Measurements from ENCODE around the gene LRATD1.

Gene LRATD1

DNA sequence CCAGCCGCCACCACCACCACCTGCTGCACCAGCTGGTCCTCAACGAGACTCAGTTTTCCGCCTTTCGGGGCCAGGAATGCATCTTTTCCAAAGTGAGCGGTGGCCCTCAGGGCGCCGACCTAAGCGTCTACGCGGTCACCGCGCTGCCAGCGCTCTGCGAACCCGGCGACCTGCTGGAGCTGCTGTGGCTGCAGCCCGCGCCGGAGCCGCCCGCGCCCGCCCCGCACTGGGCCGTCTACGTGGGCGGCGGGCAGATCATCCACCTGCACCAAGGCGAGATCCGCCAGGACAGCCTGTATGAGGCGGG, 1.6 kb downstream of the LRATD1 start:
- DNase-seq: no peak

GRCh38 chr2:14634489-14635390, 2.2 kb downstream of the LRATD1 start:
- DNase-seq: peak; percentile 67

GRCh38 chr2:14635391-14635871, 2.9 kb downstream of the LRATD1 start:
- DNase-seq: peak; percentile 84

DNA sequence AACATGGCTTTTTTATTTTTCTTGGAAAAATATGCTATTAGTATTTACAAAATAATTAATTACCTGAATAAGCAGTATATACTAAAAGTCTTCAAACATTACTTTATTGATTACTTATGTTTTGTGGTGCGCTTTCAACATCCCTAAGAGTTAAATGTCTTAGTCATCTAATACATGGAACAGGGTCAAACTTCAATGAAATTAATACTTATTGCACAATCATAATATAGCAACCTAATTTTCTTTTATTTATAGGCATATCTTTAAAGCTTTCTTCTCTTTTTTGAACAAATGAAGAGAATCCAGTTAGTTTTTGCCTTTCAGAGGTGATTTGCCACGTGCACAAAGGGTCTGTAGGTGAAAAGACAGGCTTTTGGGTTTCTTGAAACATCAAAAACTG, 6.0 kb downstream of the LRATD1 start:
- DNase-seq: no peak

GRCh38 chr2:14641116-14641515, 8.6 kb downstream of the LRATD1 start:
- DNase-seq: no peak

DNA sequence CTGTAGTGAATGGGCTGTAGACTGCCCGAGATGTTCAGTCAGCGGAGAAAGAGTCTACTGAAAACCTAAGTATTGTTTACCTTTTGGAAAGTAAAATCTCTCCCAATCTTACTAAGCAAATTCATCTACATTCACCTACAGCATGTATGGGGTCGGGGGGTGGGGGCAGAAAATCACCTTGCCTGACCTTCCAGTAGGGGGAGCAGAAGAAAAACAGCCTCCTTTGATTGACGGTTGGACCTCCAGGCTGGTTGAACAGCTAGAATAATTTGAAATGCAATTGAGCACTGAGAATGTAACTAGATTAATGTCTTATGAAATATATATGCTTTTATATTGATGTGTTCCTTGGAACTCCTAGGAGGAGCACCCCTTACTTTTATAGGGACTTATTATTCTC, 10.0 kb downstream of the LRATD1 start:
- no peak for DNase-seq

DNA sequence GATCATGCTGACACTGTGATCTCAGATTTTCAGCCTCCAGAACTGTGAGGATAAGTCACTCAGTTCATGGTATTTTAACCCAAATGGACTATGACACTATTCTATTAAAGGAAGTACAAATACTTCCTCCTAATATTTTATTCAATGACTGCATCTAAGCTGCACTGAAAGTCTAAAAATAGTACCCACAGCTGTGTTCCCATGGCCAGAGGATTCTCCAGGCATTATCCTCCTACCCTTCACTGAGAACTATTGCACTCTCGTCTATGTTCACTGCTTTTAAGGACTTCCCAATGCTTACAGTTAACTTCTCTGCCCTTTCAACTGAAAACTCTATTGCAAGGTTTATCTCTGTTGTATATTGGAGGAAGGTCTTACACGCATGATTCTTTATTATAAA, 15.2 kb downstream of the LRATD1 start:
- DNase-seq: no peak

- DNase-seq: no peak
These were observed 17.5 kb downstream of the LRATD1 start for GRCh38 chr2:14650066-14650465.

- no peak for DNase-seq
These were observed 22.3 kb downstream of the LRATD1 start for GRCh38 chr2:14654835-14655282.

DNA sequence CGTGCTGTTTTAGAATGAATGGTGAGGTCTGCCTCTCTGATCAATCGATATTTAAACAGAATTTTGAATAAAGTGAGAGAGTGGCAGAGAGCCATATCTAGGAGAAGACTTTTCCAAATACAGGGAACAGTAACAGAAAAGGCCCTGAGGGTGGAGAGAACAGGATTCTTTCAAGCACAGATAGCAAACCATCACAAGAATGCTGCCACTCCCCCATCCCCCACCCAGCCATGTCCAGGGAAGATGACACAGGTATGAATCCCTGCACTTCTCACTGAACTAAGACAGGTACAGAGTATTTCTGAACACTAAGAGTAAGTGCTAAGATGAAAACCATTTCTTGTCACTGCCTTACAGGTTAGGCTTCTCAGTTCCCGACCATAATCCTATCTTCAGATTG, 23.6 kb downstream of the LRATD1 start:
- no peak for DNase-seq

DNA sequence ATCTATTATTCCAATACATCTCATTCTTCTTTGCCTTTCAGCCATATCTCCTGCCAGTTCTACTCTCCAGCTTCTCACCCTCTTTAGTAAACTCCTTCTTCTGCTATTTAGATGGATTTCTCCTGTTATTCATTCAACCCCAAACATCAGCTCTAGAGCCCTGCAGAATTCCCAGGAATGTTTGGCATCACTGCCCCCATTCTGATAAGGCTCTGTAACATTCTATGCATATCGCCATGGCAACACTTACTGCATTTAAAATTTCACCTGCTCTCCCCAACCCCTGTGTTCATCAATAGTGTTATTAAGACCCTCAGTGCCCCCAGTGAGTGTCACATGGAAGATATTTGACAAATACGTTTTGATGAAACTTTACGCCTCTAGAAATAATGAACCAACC, 28.6 kb downstream of the LRATD1 start:
- DNase-seq: no peak

- no peak for DNase-seq
These were observed 40.9 kb downstream of the LRATD1 start for GRCh38 chr2:14673351-14673875.

- DNase-seq: no peak
These were observed 43.0 kb downstream of the LRATD1 start for GRCh38 chr2:14675489-14675888.

GRCh38 chr2:14676371-14676770, 43.9 kb downstream of the LRATD1 start:
- DNase-seq: no peak

DNA sequence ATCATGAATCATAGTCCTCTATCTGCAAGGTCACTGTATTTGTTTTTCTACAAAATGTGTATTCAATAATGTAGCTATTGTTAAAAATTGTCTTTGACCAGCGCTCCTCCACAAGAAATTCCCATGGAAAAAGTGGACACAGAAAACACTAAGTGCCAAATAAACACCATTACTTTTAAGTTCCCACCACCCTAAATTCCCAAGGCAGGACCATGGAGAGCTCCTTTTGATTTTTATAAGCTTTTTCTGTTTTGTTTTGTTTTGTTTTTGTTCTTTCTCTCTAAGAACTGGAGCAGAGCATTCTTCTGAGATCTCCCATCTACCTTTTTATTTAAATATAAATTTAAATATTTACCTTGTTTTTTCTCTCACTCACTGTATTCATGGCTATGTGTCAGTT, 44.5 kb downstream of the LRATD1 start:
- no peak for DNase-seq

DNA sequence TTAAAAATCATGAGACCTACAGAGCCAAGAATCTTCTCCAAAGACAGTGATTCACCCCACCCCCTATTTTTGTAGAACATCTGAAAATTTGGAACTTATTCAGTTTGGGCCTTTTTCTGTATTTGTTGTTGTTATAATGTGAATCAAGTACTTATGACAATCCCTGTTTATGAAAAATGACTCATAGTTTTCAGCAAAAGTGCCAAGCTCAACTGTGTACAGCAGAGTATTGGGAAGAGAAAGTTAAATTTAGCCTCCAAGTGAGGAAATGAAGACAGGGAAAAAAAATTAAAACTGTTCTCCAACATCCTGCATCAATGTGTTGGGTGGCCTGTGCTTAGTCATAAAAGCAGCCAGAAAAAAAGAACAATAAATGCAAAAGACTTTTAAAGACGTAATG, 46.2 kb downstream of the LRATD1 start:
- DNase-seq: no peak

DNA sequence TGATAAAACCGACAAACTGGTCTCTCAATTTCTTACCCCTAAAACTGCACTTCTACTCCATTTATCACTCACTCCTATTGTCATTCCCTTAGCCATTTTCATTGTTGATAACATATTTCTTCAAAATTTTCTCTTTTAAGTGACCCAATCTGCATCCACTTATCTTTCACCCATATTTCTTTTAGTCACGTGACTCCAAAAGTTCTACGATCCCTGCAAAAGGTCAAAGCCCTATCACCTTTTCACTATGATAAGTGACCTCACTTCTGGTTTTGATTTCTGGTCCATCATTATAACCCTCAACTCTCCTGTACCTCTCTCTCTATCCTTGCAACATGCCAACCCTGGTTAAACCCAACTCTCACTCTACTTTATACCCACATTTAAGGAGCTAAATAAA, 49.1 kb downstream of the LRATD1 start:
- no peak for DNase-seq

All from NCI-H510A (cell line).